NCI-H2196 treated with DMSO at 0.1 percent for 48 hours (cell line): ENCODE data around the gene GLRA3.
"Not testable (repeated sequence)": the region's sequence is repeated elsewhere in the genome, so short reads cannot be mapped to it uniquely, and the experiment has no call there.

Experiments used
- DNase-seq: peaks from one replicate; lab custom pipeline; 2025; ENCODE audit not compliant: unreplicated experiment; lab: John Stamatoyannopoulos, UW

Gene GLRA3

GRCh38 chr4:174813292-174813691 lies 15.8 kb downstream of the GLRA3 start:
- DNase-seq: no peak

DNA sequence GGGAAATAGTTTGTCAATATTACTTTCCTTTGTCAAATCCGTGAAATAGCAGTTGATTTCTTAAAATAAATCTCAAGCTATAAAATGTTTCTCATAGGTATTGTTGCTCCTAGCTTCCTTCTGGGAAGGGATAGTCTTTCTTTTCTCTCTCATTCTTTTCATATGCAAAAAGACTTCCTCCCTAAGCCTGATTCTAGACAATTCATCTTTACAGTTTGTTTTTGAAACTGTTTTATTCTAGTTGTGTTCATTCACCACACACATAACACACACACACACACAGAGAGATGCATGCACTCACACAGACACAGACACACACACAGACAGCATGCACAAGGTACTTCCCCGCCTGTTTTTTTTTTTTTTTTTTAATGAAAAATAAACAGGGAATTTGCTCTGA lies 18.2 kb downstream of the GLRA3 start:
- DNase-seq: no peak

GRCh38 chr4:174808836-174809235 lies 20.2 kb downstream of the GLRA3 start:
- DNase-seq: no peak

GRCh38 chr4:174808119-174808518 lies 20.9 kb downstream of the GLRA3 start:
- DNase-seq: no peak

- no peak for DNase-seq
These were observed 23.3 kb downstream of the GLRA3 start for GRCh38 chr4:174805746-174806145.

GRCh38 chr4:174794543-174795094 lies 34.4 kb downstream of the GLRA3 start:
- no peak for DNase-seq

- no peak for DNase-seq
These were observed 39.4 kb downstream of the GLRA3 start for GRCh38 chr4:174789657-174790056.

DNA sequence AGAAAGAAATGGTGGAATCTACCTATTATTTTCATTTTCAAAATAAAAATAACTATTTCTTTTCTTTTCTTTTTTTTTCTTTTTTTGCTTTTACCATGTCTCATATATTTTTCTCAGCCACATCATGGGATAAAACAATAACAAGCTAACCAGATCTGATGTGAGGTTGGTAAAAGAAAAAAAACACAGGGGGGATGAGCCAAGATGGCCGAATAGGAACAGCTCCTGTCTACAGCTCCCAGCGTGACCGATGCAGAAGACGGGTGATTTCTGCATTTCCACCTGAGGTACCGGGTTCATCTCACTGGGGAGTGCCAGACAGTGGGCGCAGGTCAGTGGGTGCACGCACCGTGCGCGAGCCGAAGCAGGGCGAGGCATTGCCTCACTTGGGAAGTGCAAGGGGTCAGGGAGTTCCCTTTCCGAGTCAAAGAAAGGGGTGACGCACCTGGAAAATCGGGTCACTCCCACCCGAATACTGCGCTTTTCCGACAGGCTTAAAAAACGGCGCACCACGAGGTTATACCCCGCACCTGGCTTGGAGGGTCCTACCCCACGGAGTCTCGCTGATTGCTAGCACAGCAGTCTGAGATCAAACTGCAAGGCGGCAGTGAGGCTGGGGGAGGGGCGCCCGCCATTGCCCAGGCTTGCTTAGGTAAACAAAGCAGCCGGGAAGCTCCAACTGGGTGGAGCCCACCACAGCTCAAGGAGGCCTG lies 50.6 kb downstream of the GLRA3 start:
- not testable (repeated sequence) for DNase-seq

DNA sequence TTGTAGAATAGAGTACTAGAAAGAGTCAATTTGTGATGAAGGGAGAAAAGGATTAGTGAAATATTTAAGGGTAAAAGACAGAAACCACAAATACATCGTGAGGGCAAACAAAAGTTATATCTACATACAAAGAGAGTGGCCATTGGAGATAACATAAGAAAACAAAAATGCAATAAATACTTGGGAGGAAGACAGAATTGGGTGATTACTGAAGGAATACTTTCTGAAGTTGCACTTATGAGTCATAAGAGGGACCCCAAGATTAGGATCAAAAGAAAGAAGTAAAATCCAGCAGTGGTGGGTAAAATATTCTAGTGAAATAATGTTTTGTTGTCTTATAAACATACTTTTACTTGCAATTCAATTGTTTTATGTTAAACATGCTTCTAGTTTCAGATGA lies 53.7 kb downstream of the GLRA3 start:
- DNase-seq: no peak

DNA sequence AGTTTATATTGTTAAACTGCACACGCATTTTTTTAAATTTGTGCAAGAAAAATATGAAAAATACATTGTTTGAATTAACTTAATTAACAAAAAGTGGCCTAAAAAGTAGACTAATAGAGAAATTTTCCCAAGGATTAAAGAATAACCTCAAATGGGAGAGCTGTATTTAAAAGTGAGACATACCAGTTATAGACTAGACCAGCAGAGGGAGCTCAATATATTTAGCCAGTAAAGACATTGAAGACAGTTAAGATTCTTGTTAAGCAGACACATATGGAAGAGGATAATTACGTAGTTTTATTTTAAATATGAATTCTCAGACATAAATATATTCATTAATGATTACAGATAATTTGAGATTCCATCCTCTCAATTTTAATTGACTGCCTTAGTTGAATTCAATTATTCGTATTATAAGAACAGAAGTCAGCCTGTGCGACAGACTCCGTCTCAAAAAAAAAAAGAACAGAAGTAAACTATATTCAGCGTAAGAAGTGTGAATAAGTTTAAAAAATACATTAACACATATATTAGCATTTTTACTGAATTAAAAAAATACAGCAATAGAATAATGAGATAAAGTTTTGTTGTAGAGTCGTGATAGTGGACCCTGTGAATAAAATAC lies 64.8 kb downstream of the GLRA3 start:
- DNase-seq: peak; percentile 3

- DNase-seq: no peak
These were observed 65.5 kb downstream of the GLRA3 start for GRCh38 chr4:174763454-174764104.

GRCh38 chr4:174761451-174761850 lies 67.6 kb downstream of the GLRA3 start:
- DNase-seq: no peak

DNA sequence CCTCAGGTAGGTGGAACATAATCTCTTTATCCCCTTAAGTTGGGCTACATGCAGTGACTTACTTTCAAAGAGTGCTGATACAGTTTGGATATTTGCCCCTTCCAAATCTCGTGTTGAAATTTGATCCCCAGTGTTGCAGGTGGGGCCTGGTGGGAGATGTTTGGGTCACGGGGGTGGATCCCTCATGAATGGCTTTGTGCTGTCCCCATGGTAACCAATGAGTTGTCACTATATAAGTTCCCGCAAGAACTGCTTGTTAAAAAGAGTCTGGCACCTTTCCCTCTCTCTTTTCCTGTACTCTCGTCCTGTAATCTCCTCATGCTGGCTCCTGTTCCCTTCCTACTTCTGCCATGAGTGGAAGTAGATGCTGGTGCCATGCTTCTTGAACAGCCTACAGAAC lies 71.3 kb downstream of the GLRA3 start:
- DNase-seq: no peak

- DNase-seq: no peak
These were observed 76.0 kb downstream of the GLRA3 start for GRCh38 chr4:174753021-174753420.

GRCh38 chr4:174752026-174752425 lies 77.0 kb downstream of the GLRA3 start:
- no peak for DNase-seq

GRCh38 chr4:174749091-174749490 lies 80.0 kb downstream of the GLRA3 start:
- no peak for DNase-seq

GRCh38 chr4:174746710-174747109 lies 82.3 kb downstream of the GLRA3 start:
- DNase-seq: no peak

GRCh38 chr4:174742561-174742960 lies 86.5 kb downstream of the GLRA3 start:
- no peak for DNase-seq

DNA sequence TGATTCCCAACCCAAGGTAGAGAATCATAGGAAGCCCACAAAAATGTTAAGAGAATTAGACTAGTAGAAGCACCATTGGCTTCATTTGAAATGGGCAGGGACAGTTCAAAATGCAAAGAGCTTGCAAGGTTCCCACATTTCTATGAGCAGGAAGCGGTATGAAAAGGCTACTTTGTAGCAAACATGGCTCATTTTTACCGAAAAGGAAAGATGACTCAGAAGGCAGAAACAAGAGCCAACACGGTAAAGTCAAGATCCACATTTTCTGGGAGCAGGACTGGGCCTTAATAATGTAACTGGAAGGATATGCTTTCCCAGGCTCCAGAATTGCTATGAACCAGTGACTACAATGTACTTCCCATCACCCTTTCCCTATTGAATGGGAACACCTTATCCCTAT lies 89.5 kb downstream of the GLRA3 start:
- no peak for DNase-seq

DNA sequence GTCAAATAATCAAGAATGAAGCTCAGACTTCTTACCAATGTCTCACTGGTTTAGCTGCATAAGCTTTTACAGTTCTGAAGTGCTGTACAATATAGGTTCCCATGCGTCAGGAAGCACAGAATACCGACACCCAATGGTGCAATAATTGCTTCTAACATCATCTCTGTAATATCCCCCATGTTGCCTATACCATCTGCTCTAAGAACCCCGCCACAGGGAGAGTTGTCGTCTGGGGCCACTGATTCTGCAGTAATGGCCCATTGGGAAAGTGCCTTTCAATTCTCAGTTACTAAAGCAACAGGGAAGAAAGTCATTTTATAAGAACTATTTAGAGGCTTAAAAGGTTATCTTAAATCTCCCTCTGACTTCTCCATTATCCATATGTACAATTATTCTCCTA lies 94.9 kb downstream of the GLRA3 start:
- no peak for DNase-seq

DNA sequence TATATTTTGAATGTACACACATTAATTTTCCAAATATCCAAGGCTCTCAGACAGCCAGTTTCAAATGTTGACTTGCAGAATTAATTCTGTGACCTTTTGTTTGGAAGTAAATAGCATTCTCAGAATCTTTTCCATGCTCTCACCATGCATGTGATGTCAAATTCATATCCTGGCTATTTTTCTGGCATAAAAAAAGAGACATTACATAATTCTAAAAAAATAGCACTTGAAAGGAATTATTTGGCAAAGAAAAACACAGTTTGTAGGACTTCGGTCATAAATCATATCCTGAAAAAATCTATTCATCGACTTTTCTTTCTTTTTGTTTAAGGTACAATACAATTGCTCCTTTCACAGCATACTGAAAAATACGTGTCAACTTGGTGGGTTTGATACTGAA lies 111.2 kb downstream of the GLRA3 start:
- DNase-seq: no peak
